GM18858 (cell line): ENCODE results near the gene GDF7.

Experiments
- ATAC-seq: cut with Tn5 transposase; IDR thresholded peaks from one replicate; pipeline ENCODE4 v1.9.1; 2021; ENCODE audit not compliant: unreplicated experiment

Gene GDF7

GRCh38 chr2:20660506-20661420 lies 6.2 kb upstream of the GDF7 start:
- no peak for ATAC-seq

DNA sequence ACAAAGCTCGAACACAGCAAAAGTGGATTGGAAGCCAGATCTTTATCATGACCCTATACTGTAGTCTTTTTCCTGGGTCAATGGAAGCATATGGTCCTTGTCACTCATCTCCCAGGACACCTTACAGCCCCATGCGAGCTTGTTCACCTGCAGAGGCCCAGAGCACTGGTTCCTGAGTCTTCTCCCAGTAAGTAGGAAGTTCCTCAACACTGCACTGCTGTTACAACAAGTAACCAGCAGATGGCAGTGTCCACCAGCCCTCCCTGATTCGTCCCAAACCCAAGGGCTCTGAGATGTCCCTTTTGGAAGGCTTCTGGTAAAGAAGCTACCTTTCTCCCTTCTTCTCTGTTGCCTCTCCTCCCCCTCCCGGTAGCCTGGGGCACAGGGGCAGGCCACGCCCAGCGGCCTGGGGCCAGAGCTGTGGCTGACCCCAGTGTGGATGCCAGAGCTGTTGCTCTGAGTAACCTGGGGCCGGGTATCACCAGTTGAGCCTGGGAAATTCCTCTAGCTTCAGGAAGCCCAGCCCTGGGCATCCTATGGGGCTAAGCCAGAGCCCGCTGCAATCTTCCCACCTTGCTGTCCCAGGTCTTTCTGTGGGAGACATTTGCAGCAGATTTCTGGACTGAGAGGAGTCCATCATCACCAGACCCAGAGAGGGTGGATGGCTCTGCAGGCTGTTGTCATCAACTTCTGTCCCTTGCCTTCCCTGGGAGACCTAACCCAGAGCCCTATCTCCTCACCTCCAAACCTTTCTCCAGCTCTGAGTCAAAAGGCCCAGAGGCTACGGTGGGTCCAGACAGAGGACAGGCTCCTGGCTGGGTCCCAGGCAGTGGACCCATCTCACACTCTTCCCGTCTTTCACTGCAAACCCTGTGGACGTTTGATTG lies 5.3 kb upstream of the GDF7 start:
- peak; percentile 65 for ATAC-seq

DNA sequence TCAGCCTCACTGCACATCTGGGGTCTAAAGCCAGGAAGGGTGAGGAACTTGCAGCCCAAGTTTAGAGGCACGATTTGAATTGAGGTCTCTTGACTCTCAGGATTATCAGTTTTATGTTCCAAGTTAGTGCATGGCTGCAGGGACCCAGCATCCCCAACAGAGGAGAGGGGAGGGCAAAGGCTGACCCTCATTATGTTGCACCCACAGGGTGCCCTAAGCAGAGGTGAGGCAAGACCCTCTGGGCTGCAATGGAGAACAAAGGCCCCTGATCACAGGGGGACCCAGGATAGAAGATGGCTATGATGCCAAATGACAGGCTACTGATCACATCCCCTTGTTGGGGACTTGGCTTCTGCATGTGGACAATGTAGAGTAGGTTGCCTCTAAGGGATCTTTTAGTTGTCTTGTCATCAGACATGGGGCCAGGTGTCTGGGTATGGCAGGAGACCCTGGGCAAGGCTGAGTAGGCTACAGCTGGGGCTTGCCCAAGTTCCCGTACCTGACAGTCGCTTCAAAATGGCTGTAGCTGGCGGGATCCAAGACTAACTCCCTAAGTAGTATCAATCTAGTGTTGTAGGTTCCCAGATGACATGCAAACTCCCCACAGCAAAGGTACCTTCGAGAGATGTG lies 4.5 kb upstream of the GDF7 start:
- ATAC-seq: no peak

GRCh38 chr2:20663196-20664070 lies 3.5 kb upstream of the GDF7 start:
- no peak for ATAC-seq

DNA sequence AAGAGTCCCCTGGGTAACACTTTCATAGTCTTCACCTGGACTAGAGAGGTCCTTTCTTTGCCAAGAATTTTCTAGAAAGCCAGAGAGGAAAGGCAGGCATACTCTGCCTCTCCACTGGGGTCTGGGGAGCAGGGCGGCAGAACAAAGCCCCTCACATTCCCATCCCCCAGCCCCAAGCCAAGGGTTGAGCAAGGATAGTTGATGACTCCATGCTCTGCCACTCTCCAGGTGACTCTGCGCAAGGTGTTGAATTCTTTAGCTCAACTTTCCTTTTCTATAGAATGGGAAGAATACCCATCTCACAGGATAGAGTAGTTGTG lies 2.9 kb upstream of the GDF7 start:
- ATAC-seq: no peak

- no peak for ATAC-seq
Observed at GRCh38 chr2:20664431-20665242, 2.3 kb upstream of the GDF7 start.

GRCh38 chr2:20665243-20666004 lies 1.5 kb upstream of the GDF7 start:
- ATAC-seq: no peak

GRCh38 chr2:20666005-20666303 lies 990 bp upstream of the GDF7 start:
- no peak for ATAC-seq

DNA sequence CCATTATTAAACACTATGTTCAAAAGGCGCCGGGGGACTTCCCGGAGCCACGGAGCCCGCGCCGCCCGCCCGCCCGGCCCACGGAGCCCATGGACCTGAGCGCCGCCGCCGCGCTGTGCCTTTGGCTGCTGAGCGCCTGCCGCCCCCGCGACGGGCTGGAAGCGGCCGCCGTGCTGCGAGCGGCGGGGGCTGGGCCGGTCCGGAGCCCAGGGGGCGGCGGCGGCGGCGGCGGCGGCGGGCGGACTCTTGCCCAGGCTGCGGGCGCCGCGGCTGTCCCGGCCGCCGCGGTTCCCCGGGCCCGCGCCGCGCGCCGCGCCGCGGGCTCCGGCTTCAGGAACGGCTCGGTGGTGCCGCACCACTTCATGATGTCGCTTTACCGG lies 197 bp downstream of the GDF7 start:
- ATAC-seq: no peak

- ATAC-seq: no peak
Observed at GRCh38 chr2:20667531-20668401, 822 bp downstream of the GDF7 start.

GRCh38 chr2:20668451-20668850 lies 1.5 kb downstream of the GDF7 start:
- no peak for ATAC-seq

GRCh38 chr2:20668871-20669475 lies 2.0 kb downstream of the GDF7 start:
- ATAC-seq: no peak

GRCh38 chr2:20669562-20670314 lies 2.8 kb downstream of the GDF7 start:
- ATAC-seq: no peak

GRCh38 chr2:20670315-20671035 lies 3.5 kb downstream of the GDF7 start:
- no peak for ATAC-seq

DNA sequence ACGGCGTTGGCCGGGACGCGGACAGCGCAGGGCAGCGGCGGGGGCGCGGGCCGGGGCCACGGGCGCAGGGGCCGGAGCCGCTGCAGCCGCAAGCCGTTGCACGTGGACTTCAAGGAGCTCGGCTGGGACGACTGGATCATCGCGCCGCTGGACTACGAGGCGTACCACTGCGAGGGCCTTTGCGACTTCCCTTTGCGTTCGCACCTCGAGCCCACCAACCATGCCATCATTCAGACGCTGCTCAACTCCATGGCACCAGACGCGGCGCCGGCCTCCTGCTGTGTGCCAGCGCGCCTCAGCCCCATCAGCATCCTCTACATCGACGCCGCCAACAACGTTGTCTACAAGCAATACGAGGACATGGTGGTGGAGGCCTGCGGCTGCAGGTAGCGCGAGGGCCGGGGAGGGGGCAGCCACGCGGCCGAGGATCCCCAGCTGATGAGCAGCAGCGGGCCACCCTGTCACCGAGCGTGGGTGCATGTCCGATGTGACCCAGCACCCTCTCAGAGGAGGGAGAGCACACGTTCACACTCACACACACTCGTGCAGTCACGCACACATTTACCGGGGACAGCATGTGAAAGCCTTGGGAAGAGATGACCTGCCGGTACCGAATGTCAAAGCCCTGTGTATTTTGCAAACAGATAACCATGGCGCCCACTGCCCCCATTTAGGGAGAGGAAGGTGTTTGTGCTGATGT lies 4.2 kb downstream of the GDF7 start:
- no peak for ATAC-seq

- no peak for ATAC-seq
Observed at GRCh38 chr2:20671736-20672080, 4.8 kb downstream of the GDF7 start.
